HG03575 (cell line): ENCODE measurements around the gene THEM5.
"Not testable (repeated sequence)": the region's sequence is repeated elsewhere in the genome, so short reads cannot be mapped to it uniquely, and the experiment has no call there.

Source experiments
- ATAC-seq: cut with Tn5 transposase; IDR thresholded peaks from one replicate; pipeline ENCODE4 v1.9.1; 2021; ENCODE audit not compliant: unreplicated experiment, insufficient number of reproducible peaks, low FRiP score; ENCODE audit errors: extremely low read depth

Gene THEM5

DNA sequence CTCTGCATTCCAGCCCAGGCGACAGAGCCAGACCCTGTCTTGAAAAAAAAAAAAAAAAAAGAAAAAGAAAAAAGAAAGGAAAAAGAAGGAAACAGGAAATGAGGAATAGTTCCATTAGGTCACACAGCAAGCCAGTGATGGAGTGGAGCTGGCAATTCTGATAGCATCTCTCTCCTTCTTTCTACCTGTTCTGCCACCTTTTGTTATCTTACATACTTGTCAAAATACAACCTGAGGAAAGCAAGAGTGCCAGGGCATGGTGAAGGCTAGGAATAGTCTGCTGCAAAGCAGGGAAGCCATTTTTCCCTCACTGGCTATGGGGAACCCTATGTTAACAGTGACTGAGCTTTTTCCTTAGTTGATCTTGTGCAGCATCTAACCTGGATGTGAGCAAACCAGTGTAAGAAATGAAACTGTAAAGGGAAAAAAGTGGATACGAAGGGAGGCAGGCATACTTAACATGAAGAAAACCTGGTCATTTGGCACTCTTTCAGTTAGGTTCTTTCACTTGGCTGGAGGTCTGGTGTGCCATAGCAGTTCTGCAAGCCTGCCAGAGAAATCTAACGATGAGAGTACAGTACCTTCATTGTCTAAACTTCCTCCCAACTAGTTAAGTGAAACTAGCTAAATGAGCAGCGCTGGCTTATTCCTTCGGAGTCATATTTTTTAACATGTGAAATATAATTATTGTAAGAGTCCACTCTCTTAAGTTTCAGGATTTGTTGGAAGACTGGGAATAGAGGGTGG is 17.9 kb upstream of the THEM5 start:
- no peak for ATAC-seq

DNA sequence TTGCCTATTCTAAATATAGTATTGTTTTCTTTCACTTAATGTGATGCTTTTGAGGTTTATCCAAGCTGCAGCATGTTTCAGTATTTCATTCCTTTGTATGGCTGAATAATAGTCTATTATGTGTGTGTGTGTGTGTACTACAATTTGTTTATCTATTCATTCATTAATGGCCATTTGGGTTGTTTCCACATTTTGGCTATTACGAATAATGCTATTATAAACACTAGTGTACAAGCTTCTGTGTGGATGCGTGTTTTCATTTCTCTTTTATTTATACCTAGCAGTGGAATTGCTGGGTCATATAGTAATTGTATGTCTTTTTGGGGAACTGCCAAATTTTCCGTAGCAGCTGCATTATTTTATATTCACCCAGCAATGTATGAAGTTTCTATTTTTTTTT is 15.0 kb upstream of the THEM5 start:
- ATAC-seq: no peak

DNA sequence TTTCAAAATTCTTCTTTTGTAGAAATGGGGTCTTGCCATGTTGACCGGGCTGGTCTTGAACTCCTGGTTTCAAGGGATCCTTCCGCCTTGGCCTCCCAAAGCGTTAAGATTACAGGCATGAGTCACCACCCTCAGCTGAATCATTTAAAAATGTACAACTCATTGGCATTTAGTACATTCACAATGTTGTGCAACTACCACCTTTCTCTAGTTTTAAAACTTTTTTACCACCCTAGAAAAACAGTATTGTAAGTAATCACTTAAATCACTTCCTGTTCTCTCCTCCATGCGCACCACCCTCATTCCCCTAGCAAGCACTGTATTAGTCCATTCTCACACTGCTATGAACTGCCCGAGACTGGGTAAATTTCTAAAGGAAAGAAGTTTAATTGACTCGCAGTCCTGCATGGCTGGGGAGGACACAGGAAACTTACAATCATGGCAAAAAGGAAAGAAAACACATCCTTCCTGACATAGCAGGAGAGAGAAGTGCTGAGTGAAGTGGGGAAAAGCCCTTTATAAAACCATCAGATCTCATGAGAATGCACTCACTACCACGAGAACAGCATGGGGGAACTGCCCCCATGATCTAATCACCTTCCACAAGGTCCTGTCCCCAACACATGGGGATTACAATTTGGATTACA is 14.4 kb upstream of the THEM5 start:
- ATAC-seq: no peak

DNA sequence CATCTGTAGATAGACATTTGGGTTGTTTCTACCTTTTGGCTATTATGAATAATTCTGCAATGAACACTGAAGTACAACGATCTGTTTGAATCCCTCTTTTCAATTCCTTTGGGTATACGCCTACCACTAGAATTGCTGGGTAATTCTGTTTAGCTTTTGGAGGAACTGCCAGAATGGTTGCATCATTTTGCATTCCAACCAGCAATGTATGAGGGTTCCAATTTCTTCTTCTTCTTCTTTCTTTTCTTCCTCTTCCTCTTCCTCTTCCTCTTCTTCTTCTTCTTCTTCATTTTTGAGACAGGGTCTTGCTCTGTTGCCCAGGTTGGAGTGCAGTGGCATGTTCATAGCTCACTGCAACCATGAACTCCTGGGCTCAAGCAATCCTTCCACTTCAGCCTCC is 13.8 kb upstream of the THEM5 start:
- ATAC-seq: no peak

DNA sequence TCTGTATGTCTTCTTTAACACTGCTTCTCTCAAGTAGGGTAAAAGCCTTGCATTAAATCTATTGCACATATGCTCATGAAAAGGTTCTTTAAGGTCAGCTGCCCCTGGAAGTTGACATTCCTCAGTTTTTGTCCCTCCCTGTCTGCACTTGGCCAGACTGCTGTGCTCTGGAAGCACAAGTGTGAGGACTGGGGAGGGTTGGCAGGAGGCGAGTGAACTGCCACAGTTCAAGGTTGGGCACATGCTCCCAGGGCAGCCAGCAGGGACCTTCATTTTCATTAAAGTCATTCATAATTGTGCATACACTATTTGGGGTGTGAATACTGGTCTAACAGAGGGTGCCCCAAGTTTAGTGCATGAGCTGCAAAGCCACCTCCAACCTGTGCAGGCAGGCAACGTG is 10.9 kb upstream of the THEM5 start:
- no peak for ATAC-seq

DNA sequence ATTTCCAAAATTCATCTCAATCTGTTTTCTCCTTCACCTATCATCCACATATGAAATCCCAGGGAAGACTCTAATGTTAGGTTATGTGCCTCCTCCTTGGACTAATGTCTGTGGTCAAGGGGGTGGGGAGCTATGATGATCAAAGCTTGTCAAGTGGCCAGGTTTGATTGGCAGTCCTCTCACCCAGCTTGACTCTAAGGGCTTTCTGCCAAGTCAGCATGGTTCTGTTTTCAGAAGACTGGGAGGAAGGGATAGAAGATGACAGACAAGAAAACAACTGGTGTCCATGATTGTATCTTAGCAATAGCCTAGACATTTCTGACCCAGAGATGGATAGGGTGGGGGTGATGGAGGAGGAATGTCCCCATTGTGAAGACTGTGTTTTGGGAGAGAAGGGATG is 9.1 kb upstream of the THEM5 start:
- ATAC-seq: no peak

DNA sequence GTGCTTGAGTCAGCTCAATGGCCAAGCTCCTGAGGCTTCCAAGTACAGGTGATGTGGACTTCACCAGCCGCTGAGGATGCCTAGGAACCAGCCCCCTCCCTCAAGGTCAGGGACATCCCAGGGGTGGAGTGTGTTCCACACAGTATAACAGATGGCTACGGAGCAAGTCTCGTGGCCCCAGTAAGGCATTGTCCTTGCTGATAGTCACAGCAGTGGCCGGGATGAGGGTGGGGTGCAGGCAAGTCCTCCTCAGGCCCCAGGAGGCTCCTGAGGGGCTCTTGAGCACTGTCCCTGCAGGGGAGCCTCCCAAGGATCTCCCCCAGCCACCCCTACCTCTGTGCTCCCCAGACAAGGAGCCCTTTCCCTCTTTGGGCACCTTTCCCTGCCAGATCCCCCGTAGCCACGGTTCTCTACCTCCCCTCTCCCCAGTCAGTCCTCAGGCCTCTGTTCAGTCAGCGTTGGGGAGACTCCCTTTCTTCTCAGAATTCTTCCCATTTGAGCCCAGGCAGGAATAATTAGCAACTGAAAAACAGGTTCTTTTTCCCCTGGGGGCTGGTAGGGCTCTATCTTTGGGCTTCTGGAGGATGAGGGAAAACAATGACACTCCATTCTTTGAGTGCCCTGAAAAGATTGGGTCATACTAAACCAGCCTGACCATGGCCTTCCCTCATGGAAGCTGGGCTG is 7.1 kb upstream of the THEM5 start:
- ATAC-seq: no peak

DNA sequence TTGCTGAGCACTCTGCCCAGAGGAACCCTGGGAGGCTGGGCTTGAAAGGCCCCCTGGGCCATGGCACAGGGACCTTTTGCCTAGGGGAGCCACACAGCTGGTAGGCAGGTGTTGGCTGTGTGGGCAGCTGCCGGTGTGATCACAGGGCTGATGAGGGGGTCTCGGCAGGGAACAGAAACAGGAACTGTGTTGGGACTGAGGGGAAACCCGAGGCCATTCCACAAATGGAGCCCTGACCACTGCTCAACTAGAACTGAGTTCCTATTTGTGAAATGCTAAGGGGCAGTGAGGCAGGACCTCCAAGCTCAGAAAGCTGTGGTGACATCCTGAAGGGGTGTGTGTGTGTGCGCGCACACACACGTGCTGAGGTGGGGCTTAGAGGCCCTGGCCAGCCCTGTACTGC is 6.4 kb upstream of the THEM5 start:
- ATAC-seq: no peak

DNA sequence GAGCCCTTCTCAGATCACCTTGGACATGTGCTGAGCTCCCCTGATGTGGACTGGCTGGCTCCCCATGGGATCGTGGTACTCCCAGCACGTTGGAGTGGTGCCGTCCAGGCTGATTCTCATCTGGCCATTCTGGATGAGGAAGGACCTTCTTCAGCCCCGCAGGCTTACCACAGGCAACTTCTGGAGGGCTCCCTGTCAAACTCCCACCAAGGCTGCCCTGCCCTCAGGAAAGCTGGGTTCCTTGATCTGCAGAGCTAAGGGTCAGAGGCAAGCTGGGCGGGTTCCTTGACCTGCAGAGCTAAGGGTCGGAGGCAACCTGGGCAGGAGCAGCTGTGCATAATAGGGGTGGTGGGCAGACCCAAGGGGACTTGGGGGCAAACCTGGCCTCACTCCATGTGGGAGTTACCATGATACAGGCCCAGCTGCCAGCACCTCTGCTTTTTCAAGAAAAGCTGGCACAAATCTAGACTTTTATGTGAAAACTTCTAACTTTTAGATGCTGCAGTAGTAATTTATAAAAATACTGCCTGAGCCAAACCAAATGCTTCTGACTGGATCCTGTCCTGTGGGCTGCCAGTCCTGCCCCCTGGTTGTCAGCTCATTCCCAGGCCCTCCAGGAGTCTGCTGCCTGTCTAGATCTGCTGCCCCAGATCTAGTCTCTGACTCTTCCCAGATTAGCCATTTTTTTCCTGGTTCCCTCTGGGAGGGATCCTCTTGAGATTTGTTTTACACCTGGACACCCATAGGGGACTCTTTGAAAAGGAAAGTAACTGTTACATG is 5.6 kb upstream of the THEM5 start:
- ATAC-seq: no peak

DNA sequence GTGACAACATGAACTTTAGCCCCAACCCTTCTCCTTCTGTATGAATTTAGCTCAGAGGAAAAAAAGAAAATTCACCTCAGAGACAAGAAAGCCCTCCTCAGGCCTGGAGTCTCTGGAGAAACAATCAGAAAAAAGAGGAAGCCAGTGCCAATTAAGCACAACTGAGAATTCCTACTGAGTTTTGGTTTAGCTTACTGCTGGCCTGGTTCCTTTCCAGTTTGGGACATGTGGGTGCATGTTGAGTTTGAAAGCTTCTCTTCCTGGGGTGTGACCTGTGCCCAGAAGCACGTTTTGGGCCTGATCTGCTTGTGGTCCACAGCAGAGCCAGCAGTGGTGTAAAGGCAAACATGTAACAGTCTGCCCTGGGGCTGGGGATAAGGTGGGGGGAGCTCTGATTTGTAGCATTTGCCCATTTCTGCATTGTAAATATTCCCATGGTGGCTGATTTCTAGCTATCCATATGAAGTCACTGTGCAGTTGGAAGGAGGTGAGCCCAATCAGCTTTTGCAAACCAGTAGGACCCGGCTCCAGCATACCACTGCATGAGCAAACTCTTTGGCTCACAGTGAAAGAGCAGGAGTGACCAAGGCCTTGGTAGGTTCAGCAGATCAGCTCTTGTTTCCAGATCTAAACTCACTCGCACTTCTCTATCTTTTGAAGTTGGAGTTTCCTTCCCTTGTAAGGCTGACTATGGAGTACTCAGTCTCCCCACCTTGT is 4.7 kb upstream of the THEM5 start:
- no peak for ATAC-seq

DNA sequence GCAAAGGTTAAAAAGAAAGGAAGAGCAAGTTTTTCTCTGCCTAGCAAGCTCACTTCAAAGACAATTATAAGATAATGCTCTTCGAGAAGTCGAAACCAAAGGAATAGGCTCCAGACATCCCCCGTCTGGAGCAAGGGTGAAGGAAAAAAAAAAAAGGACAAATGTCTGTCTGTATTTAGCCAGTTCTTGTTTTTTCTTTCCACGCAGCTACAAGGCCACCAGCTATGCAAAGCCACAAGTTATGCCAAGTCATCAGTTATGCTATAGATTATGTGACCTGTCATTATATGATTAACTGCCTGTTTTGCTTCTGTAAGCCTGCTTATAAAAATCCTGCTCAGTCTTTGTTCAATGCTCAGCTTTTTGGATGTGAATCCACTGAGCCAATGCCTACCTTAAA is 2.4 kb upstream of the THEM5 start:
- ATAC-seq: no peak

DNA sequence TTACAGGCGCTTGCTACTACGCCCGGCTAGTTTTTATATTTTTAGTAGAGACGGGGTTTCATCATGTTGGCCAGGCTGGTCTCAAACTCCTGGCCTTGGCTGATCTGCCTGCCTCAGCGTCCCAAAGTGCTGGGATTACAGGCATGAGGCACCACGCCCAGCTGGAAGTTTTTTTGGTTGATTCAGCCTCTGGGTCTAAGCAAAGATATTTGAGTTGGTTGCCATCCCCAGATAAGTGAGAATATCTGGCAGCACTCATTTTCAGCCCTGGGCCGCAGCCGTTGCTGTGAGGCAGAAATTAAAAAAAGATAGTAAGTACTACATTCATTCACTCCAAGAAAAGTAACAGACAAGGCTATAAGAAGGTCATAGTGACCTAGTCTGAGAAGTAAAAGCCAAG is 2.0 kb upstream of the THEM5 start:
- ATAC-seq: not testable (repeated sequence)

DNA sequence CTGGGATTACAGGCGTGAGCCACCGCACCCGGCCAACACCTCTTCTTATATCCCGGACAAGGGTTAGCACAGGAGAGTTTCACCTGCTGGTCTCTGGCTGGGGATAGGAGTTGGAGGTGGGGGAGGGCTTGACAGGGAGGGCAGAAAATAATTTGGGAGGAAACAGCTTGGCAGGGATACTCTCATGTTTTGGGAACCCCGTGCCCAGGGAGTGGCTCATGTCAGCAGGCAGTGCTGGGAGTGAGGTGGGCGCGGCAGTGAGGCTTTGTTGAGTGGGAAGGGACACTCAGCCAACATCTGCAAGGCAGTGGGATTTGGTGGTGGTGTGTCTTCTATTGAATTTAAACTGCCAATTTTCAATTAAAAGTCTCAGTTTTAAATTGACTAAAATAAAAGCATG is 1.1 kb upstream of the THEM5 start:
- no peak for ATAC-seq

DNA sequence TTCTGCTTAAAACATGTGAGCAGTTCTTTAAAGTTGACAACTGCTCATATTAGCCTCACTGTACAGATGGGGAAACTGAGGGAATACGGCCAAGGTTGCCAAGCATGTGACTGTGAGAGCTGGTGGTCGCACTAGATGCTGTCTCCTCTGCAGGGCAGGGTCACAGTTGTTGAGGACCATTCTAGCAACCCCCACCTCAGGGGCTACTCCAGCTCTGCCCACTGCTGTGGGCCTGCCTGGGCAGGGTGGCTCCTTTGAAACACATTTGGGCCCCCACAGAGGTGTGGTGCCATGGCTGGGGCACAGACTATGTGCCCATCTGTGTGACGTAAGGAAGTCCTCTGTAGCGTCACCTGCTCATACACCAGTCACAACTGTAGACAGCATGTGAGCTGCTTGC is 779 bp downstream of the THEM5 start:
- ATAC-seq: no peak

DNA sequence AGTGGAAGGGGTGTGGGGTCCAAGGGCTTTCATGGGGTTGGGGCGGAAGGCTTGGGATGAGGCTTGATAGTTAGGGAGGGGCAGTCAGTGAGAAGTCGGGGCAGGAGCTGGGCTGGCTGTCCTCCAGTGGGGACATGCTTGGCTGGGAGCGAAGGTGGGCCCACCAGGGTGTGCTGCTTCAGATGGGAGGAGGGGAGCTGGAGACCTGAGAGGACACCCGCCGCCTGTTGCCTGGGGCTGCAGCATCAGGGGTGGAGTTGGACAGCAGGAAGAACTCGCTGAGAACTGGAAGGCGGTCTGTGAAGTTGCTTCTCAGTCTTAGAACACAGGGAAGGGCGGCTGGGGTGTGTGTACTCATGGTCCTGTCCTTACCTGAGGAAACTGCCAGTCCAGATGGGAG is 1.6 kb downstream of the THEM5 start:
- no peak for ATAC-seq

DNA sequence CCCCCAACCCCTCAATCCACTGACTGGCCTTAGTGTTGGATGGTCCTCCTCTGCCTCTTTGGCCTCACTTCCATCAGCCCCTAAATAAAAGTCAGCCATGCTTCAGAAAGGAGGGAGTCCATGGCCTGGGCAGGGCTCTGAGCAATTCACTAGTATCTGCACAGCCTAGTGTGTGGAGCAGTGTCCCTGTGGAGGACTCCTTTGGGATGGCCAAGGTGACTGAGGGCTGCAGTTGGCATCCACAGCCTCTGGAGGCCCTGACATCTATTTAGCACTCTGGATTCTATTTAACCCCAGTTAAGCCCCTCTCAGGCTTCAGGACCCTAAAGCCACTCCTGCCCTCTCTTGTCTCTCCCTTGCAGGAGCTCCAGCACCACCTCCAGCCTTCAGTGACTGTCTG is 3.6 kb downstream of the THEM5 start:
- no peak for ATAC-seq

DNA sequence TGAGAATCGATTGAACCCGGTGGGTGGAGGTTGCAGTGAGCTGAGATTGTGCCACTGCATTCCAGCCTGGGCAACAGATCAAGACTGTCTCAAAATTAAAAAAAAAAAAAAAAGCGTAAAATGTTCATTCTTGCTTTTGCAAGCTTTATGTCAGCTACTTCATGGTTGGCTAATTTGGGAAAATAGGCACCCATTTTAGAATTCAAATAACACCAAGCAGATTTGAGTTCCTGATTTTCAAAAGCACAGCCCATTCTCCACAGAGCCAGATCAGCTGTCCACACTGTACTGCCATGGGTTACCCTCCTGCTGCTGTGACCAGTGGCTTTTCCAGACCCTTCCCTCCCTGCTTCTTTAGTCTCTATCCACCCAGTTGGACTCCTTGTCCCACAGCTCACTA is 4.4 kb downstream of the THEM5 start:
- no peak for ATAC-seq

DNA sequence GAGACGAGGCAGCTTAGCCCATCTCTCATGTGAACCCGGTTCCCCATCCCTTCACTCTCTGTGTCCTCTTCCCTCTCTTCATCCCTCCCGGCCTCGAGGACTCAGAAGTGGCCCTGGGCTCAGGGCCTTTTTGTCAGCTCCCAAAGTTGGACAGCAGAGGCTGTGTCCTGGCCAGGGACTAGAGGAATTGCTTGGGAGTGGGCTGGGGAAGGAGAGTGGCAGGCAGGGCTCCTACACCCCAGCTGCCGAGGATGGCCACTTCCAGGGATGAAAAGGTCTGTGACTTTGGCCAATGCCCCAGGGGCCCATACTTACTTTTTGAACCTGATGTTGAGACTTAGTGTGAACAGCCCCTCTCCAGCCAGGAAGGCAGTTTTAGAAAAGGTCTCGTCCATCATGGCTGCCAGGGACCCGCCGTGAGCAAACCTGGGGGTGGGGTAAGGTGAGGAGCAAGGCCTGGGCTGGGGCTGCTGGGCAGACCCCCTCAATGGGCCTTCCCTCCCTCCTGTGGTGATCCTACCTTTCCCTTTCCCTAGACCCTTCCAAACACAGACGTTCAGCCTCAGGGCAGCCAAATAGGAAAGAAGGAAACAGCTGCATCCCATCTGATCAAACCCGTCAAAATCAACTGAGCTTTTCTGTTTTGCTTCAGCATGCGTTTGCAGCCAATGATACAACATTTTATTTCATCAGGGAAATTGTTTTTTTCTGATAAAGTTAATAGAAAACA is 5.5 kb downstream of the THEM5 start:
- no peak for ATAC-seq
